Measurements from ENCODE around the gene ZDHHC18.
"Not testable (repeated sequence)": the region's sequence is repeated elsewhere in the genome, so short reads cannot be mapped to it uniquely, and the experiment has no call there.

ZDHHC18 gene

GRCh38 chr1:26791626-26792025 is 34.9 kb upstream of the ZDHHC18 start:
- DNase-seq (ENCODE audit: low read depth): no peak

DNA sequence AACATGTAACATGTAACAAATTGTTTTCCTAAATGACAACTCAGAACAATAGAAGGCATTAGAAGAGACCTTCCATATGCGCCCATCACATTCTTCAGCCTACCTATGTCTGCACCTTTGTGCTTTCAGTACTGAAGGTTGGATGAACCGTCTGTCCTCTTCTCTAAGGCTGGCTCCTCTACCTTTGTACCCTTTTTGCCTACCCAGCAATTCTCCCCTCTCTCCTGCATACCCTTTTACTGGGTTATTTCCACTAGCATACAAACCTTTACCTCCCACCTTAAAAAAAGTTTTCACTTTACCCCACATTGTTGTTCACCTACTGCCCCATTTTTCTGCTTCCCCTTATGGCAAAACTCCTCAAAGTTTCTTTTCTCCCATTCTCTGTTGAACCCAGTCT is 33.6 kb upstream of the ZDHHC18 start:
- DNase-seq (ENCODE audit: low read depth): no peak

DNA sequence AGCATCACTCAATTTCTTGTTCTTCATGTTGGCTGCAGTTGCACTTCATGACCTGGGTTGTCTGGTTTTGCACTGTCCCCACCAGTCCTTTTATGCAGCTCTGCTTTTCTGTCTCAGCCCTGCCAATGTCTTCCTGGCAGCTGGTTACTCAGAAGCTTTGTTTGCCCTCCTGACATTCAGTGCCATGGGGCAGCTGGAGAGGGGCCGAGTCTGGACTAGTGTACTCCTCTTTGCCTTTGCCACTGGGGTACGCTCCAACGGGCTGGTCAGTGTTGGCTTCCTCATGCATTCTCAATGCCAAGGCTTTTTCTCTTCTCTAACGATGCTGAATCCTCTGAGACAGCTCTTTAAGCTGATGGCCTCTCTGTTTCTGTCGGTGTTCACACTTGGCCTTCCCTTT is 32.1 kb upstream of the ZDHHC18 start:
- DNase-seq (ENCODE audit: low read depth): no peak

GRCh38 chr1:26797627-26798026 is 28.9 kb upstream of the ZDHHC18 start:
- no peak for DNase-seq (ENCODE audit: low read depth)

GRCh38 chr1:26799479-26800142 is 26.9 kb upstream of the ZDHHC18 start:
- DNase-seq (ENCODE audit: low read depth): no peak

- DNase-seq (ENCODE audit: low read depth): not testable (repeated sequence)
Measured at GRCh38 chr1:26803932-26804331, 22.6 kb upstream of the ZDHHC18 start.

DNA sequence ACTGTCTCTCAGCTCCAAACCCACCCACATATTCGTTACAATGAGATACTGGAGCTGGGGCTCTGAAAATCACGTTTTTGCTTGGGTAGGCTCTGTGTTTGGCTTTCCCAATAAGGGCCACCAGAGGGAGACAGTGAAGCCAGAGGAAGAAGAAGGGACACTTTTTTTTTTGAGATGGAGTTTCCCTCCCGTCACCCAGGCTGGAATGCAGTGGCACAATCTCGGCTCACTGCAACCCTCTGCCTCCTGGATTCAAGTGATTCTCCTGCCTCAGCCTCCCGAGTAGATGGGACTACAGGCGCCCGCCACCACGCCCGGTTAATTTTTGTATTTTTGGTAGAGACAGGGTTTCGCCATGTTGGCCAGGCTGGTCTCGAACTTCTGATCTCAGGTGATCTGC is 16.4 kb upstream of the ZDHHC18 start:
- DNase-seq (ENCODE audit: low read depth): peak; percentile 62

DNA sequence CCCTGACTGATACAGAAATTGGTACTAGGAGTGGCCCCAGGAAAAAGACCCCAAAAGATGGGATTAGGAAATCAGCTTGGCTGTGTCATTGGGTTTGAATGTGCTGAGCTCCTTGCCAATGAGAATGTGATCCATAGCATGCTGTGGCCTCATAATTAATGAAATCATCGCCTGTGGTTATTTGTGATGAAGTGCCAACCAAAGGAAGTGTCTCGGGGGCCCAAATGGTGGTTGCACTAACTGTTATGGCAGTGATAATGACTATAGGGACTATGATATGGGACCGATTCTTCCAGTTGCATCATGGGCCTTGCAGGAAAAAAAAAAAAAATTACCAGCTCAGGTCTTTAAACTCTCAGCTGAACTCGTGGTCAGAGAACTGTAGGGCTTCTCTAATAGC is 15.4 kb upstream of the ZDHHC18 start:
- DNase-seq (ENCODE audit: low read depth): no peak

GRCh38 chr1:26811708-26812107 is 14.8 kb upstream of the ZDHHC18 start:
- DNase-seq (ENCODE audit: low read depth): no peak

DNA sequence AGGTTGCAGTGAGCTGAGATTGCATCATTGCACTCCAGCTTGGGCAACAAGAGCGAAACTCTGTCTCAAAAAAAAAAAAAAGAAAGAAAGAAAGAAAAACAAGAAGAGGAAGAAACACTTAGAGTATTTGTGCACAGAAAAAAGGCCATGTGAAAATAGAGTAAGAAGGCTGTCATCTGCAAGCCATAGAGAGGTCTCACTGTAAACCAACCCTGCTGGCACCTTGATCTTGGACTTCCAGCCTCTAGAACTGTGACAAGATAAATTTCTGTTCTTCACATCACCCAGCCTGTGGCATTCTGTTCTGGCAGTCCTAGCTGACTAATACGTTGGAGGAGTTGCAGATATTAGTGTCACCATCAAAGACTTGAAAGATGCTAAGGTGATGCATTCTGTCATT is 12.1 kb upstream of the ZDHHC18 start:
- DNase-seq (ENCODE audit: low read depth): no peak

- DNase-seq (ENCODE audit: low read depth): no peak
Measured at GRCh38 chr1:26814893-26815292, 11.6 kb upstream of the ZDHHC18 start.

- DNase-seq (ENCODE audit: low read depth): no peak
Measured at GRCh38 chr1:26820784-26821269, 5.7 kb upstream of the ZDHHC18 start.

DNA sequence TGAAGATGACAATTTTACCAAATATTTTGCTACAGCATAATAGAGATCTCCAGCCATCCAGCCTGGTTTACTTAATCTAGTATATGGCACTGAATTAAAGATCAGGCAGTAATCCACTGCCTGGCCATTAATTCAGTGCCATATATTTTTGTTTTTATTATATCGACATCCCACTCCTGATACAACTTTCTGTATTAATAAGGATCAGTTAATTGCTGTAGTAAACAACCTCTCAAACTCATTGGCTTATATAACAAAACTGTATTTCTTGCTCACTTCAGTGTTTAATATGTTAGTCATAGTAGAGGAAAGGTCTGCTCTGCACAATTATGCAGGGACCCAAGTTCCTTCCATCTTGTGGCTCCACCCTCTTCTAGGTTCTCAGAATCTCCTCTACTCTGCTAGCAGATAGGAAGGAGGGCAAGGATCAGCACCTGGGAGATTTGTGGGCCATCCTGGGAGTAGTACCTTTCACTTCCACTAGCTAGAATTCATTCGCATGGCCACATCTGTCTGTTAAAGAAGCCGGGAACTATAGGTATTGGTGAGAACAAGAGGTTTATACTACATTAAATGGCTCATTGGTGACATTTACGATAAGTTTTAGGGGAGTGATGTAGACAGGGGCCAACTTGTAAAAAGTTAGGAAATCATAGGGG is 3.6 kb upstream of the ZDHHC18 start:
- DNase-seq (ENCODE audit: low read depth): no peak

DNA sequence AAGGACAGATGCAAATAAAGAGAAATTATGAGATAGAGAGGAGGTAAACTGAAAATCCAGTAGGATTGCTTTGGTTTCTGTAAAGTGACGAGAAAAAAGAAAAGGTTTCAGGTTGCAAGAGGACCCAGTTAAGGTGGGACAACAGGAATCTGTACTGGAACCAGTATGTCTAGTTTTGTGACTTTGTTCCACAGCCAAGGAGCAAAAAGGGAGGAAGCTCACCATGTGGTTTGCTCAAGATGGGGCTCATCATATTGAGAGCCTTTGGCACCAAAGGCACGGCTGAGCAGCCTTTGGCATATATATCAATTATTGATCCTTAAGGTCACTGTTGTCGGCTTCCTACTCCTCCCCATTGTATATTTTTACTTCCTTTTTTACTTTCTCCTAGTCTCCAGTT is 1.8 kb upstream of the ZDHHC18 start:
- no peak for DNase-seq (ENCODE audit: low read depth)

DNA sequence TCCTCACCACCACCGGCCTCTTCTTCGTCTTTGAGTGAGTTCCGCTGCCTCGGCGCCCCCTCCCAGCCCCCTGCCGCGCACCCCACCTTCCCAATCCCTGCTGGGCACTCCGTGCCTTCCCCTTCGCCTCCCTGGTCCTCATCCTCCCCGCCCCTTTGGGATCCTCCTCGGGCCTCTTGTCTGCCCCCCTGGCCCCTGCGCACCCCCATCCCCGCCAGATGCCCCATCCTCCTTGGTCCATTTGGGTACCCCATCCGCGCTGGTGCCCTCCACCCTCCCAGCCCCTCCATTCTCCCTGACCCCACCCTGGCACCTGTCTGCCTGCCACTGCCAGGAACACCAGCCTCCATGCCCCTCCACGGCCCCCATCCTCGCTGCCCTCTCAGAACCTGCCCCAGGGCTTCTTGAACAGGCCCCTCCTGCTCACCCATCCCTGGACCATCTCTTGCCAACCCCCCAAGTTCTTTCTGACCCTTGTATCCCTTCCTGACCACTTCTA is 667 bp downstream of the ZDHHC18 start:
- no peak for DNase-seq (ENCODE audit: low read depth)

DNA sequence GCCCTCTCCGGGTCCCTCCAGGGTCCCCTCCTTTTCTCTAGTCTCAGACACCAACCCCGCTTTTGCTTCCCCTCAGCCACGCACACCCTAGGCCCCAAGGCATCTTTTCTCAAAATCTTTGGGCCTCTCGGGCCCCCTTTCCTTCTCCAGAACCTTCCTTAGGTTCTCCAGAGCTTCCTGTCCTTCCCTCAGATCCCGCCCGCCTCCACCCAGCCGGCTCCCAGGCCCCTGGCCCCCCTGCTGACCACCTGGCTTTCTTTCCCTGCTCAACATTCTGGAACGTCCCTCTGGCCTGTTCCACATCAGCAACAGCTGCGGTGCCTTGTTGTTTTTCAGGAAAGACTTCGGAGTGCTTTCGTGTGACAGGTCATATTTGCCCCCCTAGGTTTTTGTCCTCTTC is 1.2 kb downstream of the ZDHHC18 start:
- no peak for DNase-seq (ENCODE audit: low read depth)

DNA sequence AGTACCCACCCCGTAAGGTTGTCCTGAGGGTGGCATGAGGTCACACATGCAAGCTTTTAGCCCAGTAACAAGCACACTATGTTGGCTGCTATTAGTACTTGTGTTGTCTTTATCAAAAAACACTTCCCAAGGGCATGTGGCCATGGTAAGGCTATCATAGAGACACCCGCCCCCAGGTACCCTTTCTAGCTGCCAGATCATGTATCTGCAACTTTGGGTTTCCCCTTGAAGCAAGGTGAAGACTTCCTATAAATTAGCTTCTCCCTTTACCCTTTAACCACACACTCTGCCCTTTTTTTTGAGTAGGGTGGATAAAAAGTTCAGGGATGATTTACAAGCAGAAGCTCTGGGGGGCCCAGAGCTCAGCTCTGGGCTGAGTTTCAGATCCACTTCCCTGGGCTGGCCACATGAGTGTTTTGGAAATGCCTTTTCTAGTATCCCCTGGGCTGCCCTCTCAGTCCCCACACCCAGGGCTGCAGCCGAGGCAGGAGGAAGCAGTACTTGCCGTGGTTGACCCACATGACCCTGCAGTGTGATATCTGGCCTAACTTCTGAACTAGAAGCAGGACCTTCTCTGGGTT is 2.0 kb downstream of the ZDHHC18 start:
- no peak for DNase-seq (ENCODE audit: low read depth)

- DNase-seq (ENCODE audit: low read depth): no peak
Measured at GRCh38 chr1:26829184-26829911, 2.9 kb downstream of the ZDHHC18 start.

DNA sequence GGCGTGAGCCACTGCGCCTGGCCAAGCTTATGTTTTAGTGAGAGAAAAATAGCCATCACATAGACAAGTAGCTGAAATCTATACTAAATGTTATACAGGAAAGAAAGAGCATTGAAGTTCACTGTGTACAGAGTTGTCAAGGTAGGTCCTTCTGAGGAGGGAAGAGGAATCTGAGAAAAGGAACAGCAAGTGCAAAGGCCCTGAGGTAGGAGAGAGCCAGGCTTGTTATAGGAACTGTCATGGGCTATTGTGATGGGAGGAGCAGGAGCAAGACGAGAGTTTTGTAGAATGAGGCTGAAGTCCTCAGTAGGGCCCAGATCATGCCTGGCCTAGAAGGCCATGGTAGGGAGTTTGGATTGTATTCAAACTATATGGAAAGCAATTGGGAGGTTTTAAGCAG is 4.6 kb downstream of the ZDHHC18 start:
- DNase-seq (ENCODE audit: low read depth): no peak

DNA sequence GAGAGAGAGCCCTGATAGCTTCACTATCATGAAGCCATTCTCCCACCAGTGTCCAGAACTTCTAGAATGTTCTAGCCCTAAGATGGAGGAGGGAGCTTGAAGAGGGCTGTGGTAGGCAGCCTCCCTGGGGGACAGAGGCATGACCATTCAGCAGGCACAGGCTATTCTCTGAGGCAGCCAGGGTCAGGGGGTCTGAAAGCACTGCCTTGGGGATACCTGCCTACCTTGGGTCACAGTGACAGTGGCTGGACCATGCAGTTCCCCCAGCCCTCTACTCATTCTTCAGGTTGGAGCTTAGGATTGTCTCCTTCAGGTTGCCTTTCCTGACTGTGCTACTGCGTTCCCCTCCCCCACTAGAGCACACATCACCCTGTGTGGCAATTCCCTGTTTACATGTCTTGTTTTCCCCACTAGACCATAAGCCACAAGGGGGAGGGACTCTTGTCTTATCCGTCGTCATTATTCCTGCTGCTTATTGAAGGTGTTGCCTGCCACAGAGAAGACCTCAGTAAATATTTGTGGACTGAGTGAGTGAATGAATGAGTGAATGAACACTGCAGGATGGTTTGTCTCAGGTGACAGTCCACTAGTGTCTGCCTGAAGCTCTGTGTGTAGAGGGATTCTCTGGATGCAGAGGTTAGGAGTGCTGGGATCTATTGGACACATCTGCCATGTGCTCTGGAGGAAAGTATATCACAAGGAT is 5.2 kb downstream of the ZDHHC18 start:
- DNase-seq (ENCODE audit: low read depth): no peak

DNA sequence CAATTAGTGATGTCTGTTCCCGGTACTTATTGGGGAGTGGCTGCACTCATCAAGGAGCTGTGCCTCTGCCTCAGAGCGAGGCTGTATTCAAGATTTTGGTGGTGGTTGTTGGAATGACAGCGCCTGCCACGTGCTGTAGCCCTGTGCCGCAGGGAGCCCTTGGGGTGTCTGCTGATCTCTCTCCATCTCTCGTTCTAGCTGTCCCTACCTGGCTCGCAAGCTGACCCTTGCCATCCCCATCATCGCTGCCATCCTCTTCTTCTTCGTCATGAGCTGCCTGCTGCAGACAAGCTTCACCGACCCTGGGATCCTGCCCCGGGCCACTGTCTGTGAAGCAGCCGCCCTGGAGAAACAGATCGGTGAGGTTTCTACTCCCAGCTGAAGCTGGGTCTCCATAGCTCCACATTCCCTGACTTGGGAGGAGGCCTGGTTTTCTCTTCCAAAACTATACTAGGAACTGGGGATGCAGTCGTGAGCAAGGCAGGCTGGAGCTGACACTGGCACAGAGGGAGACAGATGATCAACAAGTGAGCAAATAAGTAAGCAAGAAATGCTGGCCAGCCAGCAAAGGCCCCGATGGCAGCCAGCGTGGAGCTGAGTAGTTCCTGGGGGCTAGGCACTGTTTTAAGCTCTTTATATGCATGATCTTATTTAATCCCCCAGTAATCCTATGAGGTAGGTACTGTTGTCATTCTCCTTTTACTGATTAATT is 5.9 kb downstream of the ZDHHC18 start:
- no peak for DNase-seq (ENCODE audit: low read depth)
